ENCODE results near the gene DLX1.
"Not testable (repeated sequence)": the region's sequence is repeated elsewhere in the genome, so short reads cannot be mapped to it uniquely, and the experiment has no call there.

DLX1 gene

DNA sequence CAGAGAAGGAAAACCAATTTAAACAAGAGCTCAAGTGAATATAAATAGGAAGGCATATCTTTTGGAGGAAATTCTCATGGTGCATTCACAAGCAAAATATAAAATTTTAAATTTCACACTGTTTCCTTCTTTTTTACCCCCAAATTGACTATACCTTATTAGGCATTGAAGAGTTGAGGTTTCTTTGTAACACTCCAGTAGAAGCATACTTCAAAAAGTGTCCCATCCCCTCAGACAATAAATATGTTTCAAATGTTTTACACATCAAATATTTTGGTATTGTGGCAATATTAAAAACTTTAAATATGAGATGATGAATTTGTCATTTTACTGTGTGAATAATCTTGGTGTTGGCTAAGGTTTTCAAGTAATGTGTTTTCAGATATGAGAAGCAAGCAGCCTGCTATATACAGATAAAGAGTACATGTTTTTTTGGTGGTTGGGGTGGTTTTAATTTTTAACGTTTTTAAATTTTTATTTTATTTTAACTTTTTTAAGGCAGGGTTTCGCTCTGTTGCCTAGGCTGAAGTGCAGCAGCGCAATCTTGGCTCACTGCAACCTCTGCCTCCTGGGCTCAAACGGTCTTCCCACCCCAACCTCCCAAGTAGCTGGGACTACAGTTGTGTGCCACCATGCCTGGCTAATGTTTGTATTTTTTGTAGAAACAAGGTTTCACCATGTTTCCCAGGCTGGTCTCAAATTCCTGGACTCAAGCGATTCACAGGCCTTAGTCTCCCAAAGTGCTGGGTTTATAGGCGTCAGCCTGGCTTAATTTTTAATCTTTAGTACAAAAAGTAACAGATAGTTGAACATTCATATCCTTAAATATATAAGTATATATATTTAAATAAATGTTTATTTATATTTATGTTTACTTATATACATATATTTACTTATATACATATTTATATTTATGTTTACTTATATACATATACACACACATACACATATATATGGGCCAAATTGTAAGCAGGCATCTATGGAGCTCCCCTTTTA lies 36.5 kb upstream of the DLX1 start:
- no peaks in the 10 kb centered on the region for H3K9me3 ChIP-seq (ENCODE audit: control insufficient read depth in 2 of 2, low read length in 2 of 2)
- H3K4me1 ChIP-seq (ENCODE audit: control insufficient read depth in 2 of 2, insufficient read depth in 2 of 2, low read length in 2 of 2) = no peaks in the 10 kb centered on the region
- H3K9ac ChIP-seq (ENCODE audit: low read depth in 1 of 2, low read length in 2 of 2) = no peak overlapping the region
- H3K4me3 ChIP-seq (ENCODE audit: low read length in 2 of 2) = no peak overlapping the region
- H3K27me3 ChIP-seq (ENCODE audit: control insufficient read depth in 2 of 2, insufficient read depth in 2 of 2, low read length in 2 of 2) = no peaks in the 10 kb centered on the region
- H3K27ac ChIP-seq (ENCODE audit: low read depth in 2 of 2, low read length in 2 of 2) = no peak overlapping the region
- H3K36me3 ChIP-seq (ENCODE audit: control insufficient read depth in 2 of 2, insufficient read depth in 2 of 2, low read length in 2 of 2) = no peaks in the 10 kb centered on the region

DNA sequence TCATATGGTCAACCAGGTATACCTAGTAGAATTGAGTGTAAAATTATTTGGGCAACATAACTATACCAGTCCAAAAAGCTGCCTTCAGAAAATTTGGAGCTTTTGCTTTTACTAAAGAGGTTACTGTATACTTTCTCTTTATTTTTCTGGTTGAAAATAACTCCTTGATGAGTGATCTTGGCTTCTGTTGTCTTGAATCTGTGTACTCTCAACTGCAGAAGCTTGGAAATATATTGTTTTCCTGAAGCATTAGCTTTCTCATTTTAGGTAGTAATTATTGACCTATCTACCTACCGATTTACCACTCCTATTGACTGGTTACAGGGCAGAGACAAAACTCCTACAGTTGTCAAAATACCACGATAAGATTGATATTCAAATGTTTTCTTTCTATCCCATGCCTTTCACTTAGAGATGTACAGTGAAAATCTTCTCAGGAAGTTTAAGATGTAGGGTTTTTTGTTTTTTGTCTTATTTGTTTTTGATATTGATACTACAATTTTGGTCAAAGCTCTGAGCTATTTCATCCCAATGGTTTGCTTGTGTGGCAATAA lies 35.7 kb upstream of the DLX1 start:
- no peak overlapping the region for H3K4me3 ChIP-seq (ENCODE audit: low read length in 2 of 2)
- H3K9ac ChIP-seq (ENCODE audit: low read depth in 1 of 2, low read length in 2 of 2) = no peak overlapping the region
- H3K4me1 ChIP-seq (ENCODE audit: control insufficient read depth in 2 of 2, insufficient read depth in 2 of 2, low read length in 2 of 2) = no peaks in the 10 kb centered on the region
- H3K9me3 ChIP-seq (ENCODE audit: control insufficient read depth in 2 of 2, low read length in 2 of 2) = no peaks in the 10 kb centered on the region
- H3K27me3 ChIP-seq (ENCODE audit: control insufficient read depth in 2 of 2, insufficient read depth in 2 of 2, low read length in 2 of 2) = no peaks in the 10 kb centered on the region
- H3K36me3 ChIP-seq (ENCODE audit: control insufficient read depth in 2 of 2, insufficient read depth in 2 of 2, low read length in 2 of 2) = no peaks in the 10 kb centered on the region
- no peak overlapping the region for H3K27ac ChIP-seq (ENCODE audit: low read depth in 2 of 2, low read length in 2 of 2)

DNA sequence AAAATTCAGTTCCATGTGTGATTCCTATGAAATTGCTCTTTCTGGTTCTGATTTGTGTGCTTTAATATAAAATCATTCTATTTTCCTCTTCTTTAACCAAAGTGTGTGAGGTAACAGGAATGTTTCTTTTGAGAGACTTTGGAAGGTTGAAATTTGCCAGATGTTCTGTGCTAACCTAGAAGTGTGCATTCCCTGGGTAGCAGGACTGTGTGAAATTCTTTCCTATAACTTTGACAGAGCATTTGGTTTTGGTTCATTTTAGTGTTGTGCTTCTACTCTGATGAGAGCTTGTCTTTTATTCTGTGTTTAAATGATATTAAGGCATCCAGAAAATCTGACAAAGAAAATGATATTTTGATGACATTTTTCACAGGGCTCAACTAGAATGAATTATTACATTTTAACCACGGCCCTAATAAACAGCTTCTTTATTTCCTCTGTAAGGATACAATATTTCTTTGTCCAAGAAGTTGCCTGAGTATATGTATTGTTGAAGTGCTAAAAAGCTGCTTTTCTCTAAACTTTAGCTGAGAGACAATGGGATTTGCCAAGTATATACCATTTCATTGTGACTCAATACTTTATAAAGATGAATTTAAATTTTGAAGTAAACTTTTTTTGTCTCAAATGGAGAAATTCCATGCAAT lies 34.7 kb upstream of the DLX1 start:
- Histone ChIP-seq H3K36me3 (ENCODE audit: control insufficient read depth in 2 of 2, insufficient read depth in 2 of 2, low read length in 2 of 2) (no peaks in the 10 kb centered on the region), H3K9me3 (ENCODE audit: control insufficient read depth in 2 of 2, low read length in 2 of 2) (no peaks in the 10 kb centered on the region), H3K4me1 (ENCODE audit: control insufficient read depth in 2 of 2, insufficient read depth in 2 of 2, low read length in 2 of 2) (no peaks in the 10 kb centered on the region), H3K27me3 (ENCODE audit: control insufficient read depth in 2 of 2, insufficient read depth in 2 of 2, low read length in 2 of 2) (no peaks in the 10 kb centered on the region), H3K4me3 (ENCODE audit: low read length in 2 of 2) (no peak overlapping the region), H3K27ac (ENCODE audit: low read depth in 2 of 2, low read length in 2 of 2) (no peak overlapping the region), H3K9ac (ENCODE audit: low read depth in 1 of 2, low read length in 2 of 2) (no peak overlapping the region)

DNA sequence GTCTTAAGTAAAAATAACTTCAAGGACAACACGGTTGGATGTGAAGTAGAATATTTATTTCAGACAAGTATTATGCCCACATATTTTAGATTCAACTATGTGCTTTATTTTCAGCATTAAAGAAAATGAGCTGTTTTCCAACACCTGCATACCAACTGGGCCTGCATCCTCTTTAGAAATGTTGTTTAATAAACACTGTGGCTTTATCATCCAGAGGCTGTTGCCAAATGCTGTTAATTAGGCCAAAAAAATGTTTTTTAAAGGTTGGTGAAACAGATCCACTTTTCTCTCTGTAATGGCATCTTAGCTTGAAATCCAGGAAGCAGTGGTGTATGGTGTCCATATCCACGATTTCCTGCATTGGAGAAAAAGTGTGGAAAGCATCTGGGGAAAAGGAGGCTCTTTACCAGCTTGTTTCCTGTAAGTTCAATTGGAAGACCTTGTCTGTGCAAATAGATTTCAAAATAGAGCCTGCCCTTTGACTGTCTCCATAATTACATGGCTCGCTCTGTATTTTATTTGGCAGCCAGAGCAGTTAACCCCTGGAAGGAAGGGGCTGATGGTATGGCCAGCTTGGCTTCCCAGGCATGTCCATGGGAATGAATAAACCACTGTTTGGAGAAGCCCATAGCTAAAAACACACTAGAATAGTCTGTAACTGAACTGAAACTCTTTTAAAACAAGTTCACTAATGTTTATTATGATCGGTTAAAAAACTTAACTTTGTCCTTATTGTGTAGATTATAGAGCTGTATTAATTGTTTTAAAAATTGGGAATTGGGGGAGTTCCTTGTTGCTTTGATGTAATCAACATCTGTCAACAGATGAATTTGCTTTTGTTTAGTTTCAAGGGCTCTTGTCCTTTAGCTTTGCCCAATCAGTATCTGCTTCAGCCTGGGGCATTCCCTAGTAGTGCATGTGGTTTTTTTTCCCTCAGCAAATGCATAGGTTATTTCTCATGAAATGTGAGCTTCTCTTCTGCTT lies 33.0 kb upstream of the DLX1 start:
- Histone ChIP-seq H3K27ac (ENCODE audit: low read depth in 2 of 2, low read length in 2 of 2) (no peak overlapping the region), H3K9me3 (ENCODE audit: control insufficient read depth in 2 of 2, low read length in 2 of 2) (no peaks in the 10 kb centered on the region), H3K4me3 (ENCODE audit: low read length in 2 of 2) (no peak overlapping the region), H3K4me1 (ENCODE audit: control insufficient read depth in 2 of 2, insufficient read depth in 2 of 2, low read length in 2 of 2) (no peaks in the 10 kb centered on the region), H3K9ac (ENCODE audit: low read depth in 1 of 2, low read length in 2 of 2) (no peak overlapping the region), H3K27me3 (ENCODE audit: control insufficient read depth in 2 of 2, insufficient read depth in 2 of 2, low read length in 2 of 2) (no peaks in the 10 kb centered on the region), H3K36me3 (ENCODE audit: control insufficient read depth in 2 of 2, insufficient read depth in 2 of 2, low read length in 2 of 2) (no peaks in the 10 kb centered on the region)

DNA sequence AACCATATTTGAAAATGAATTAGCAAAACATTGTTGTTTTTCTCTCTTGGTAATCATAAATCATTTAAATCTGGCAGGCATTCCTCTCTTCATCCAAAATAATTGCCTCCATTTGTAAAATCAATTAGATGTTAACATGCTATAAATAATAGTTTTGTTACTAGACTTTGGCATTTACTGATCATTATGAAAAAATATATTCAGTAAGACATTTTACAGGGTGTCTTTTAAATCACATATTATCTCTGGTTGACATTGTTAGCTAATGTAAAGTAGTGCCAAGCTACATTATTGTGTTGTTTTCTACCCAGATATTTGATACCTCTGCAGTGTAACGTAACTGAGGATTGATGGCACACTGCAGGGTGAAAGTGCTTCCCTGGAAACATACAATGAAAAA lies 31.8 kb upstream of the DLX1 start:
- H3K27ac ChIP-seq (ENCODE audit: low read depth in 2 of 2, low read length in 2 of 2) = no peak overlapping the region
- H3K9me3 ChIP-seq (ENCODE audit: control insufficient read depth in 2 of 2, low read length in 2 of 2) = no peaks in the 10 kb centered on the region
- H3K27me3 ChIP-seq (ENCODE audit: control insufficient read depth in 2 of 2, insufficient read depth in 2 of 2, low read length in 2 of 2) = no peaks in the 10 kb centered on the region
- H3K9ac ChIP-seq (ENCODE audit: low read depth in 1 of 2, low read length in 2 of 2) = no peak overlapping the region
- no peak overlapping the region for H3K4me3 ChIP-seq (ENCODE audit: low read length in 2 of 2)
- no peaks in the 10 kb centered on the region for H3K36me3 ChIP-seq (ENCODE audit: control insufficient read depth in 2 of 2, insufficient read depth in 2 of 2, low read length in 2 of 2)
- H3K4me1 ChIP-seq (ENCODE audit: control insufficient read depth in 2 of 2, insufficient read depth in 2 of 2, low read length in 2 of 2) = no peaks in the 10 kb centered on the region

DNA sequence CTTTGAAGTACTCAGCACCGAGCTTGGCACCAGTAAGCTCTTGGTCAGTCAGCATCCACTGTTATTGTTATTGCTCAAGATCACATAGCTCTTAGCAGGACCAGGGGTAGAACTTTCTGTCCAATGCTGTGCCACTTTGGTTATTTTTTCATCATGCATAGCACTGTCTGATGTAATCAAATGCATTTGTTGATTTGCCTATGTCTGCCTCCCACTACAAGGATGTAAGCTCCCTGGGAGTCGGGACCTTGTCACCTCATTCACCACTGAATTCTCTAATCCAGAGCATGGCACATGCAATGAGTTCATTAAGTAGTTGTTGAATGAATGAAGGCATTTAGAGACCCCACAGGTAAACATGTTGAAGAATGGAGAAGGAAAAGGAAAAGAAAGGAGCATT lies 29.0 kb upstream of the DLX1 start:
- Histone ChIP-seq H3K4me1 (ENCODE audit: control insufficient read depth in 2 of 2, insufficient read depth in 2 of 2, low read length in 2 of 2) (no peaks in the 10 kb centered on the region), H3K27me3 (ENCODE audit: control insufficient read depth in 2 of 2, insufficient read depth in 2 of 2, low read length in 2 of 2) (no peaks in the 10 kb centered on the region), H3K27ac (ENCODE audit: low read depth in 2 of 2, low read length in 2 of 2) (no peak overlapping the region), H3K4me3 (ENCODE audit: low read length in 2 of 2) (no peak overlapping the region), H3K9ac (ENCODE audit: low read depth in 1 of 2, low read length in 2 of 2) (no peak overlapping the region), H3K9me3 (ENCODE audit: control insufficient read depth in 2 of 2, low read length in 2 of 2) (no peaks in the 10 kb centered on the region), H3K36me3 (ENCODE audit: control insufficient read depth in 2 of 2, insufficient read depth in 2 of 2, low read length in 2 of 2) (no peaks in the 10 kb centered on the region)

DNA sequence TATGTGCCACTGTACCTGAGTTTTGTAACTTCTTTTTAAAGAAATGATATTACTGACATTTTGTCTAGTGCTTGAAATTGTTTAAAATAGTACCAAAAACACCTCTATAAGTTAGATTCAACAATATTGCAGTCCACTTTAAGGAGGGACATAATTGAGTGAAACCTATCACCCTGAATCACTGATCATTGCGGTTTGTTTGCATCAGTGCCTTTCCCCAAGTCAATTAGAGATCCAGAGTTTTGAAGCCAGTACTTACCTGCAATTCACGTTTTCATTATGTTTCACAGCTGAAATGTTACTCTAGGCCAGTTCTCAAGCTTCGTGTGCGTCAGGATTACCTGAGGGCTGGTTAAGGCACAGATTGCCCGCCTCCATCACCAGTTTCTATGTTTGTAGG lies 26.6 kb upstream of the DLX1 start:
- H3K4me3 ChIP-seq (ENCODE audit: low read length in 2 of 2) = no peak overlapping the region
- no peaks in the 10 kb centered on the region for H3K9me3 ChIP-seq (ENCODE audit: control insufficient read depth in 2 of 2, low read length in 2 of 2)

DNA sequence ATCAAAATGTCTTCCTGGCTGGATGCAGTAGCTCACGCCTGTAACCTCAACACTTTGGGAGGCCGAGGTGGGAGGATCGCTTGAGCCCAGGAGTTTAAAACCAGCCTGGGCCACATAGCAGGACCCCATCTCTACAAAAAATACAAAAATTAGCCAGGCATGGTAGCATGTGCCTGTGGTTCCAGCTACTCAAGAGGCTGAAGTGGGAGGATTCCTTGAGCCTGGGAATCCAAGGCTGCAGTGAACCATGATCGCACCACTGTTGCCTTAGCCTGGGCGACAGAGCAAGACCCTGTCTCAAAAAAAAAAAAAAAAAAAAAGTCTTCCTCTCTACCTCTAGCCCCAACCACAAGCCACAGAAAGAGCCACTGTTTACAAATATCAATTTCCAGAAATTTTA lies 25.2 kb upstream of the DLX1 start:
- H3K36me3 ChIP-seq (ENCODE audit: control insufficient read depth in 2 of 2, insufficient read depth in 2 of 2, low read length in 2 of 2); H3K27me3 ChIP-seq (ENCODE audit: control insufficient read depth in 2 of 2, insufficient read depth in 2 of 2, low read length in 2 of 2); H3K27ac ChIP-seq (ENCODE audit: low read depth in 2 of 2, low read length in 2 of 2); H3K4me1 ChIP-seq (ENCODE audit: control insufficient read depth in 2 of 2, insufficient read depth in 2 of 2, low read length in 2 of 2); H3K4me3 ChIP-seq (ENCODE audit: low read length in 2 of 2); H3K9ac ChIP-seq (ENCODE audit: low read depth in 1 of 2, low read length in 2 of 2); H3K9me3 ChIP-seq (ENCODE audit: control insufficient read depth in 2 of 2, low read length in 2 of 2): not testable (repeated sequence)

More for the DNA sequence above, 26.6 kb upstream of the DLX1 start:
- no peak overlapping the region for H3K27ac ChIP-seq (ENCODE audit: low read depth in 2 of 2, low read length in 2 of 2)
- H3K36me3 ChIP-seq (ENCODE audit: control insufficient read depth in 2 of 2, insufficient read depth in 2 of 2, low read length in 2 of 2) = no peaks in the 10 kb centered on the region
- no peaks in the 10 kb centered on the region for H3K27me3 ChIP-seq (ENCODE audit: control insufficient read depth in 2 of 2, insufficient read depth in 2 of 2, low read length in 2 of 2)
- no peak overlapping the region for H3K9ac ChIP-seq (ENCODE audit: low read depth in 1 of 2, low read length in 2 of 2)
- no peaks in the 10 kb centered on the region for H3K4me1 ChIP-seq (ENCODE audit: control insufficient read depth in 2 of 2, insufficient read depth in 2 of 2, low read length in 2 of 2)

DNA sequence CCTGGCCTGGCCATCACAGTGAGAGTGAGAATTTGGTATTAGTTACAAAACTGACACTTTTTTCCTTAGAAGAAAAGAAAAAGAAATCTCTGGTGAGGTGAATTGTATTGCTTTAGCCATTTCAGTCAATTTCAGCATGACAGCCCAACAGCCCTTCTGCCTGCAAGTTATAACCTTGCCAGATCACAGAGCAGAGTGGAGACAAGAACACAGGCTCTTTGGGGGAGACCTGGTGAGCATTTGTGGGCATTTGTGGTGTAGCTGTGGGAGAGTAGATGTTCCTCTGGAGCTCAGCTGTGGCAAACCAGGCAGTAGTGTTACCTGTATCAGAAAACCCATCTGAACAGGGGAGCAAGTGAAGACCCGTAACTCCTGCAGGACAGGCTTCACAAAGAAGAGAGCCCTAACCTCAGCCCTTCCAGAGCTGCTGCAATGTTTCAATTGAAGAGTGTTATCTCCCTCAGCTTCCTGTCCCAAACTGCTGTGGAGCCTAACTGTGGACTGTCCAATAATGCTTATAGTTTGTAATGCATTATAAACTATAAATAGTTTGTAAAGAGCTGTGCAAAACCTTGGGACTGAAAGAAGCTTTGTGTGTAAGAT lies 22.8 kb upstream of the DLX1 start:
- H3K9ac ChIP-seq (ENCODE audit: low read depth in 1 of 2, low read length in 2 of 2) = no peak overlapping the region
- peaks cover 0 to 2% of the 10 kb centered on the region in 2 donors for H3K36me3 ChIP-seq (ENCODE audit: control insufficient read depth in 2 of 2, insufficient read depth in 2 of 2, low read length in 2 of 2)
- no peak overlapping the region for H3K4me3 ChIP-seq (ENCODE audit: low read length in 2 of 2)
- no peaks in the 10 kb centered on the region for H3K9me3 ChIP-seq (ENCODE audit: control insufficient read depth in 2 of 2, low read length in 2 of 2)
- no peaks in the 10 kb centered on the region for H3K4me1 ChIP-seq (ENCODE audit: control insufficient read depth in 2 of 2, insufficient read depth in 2 of 2, low read length in 2 of 2)
- no peak overlapping the region for H3K27ac ChIP-seq (ENCODE audit: low read depth in 2 of 2, low read length in 2 of 2)
- no peaks in the 10 kb centered on the region for H3K27me3 ChIP-seq (ENCODE audit: control insufficient read depth in 2 of 2, insufficient read depth in 2 of 2, low read length in 2 of 2)
